IPS-20b (cell line): ENCODE measurements around the gene TRERF1.

Source experiments
- H3K27ac ChIP-seq: one replicate; pipeline ENCODE4 v1.5.1; 2013; ENCODE audit warnings: low read length
- H3K27me3 ChIP-seq: 2 replicates; pipeline ENCODE4 v1.6.1; 2013; ENCODE audit warnings: mild to moderate bottlenecking, low read length, inconsistent platforms; ENCODE audit not compliant: insufficient read depth
- H3K36me3 ChIP-seq: 2 replicates; pipeline ENCODE4 v1.6.1; 2013; ENCODE audit warnings: low read depth, mild to moderate bottlenecking, inconsistent platforms, low read length, moderate library complexity; ENCODE audit not compliant: insufficient read depth
- H3K4me1 ChIP-seq: 2 replicates; pipeline ENCODE4 v1.6.1; 2013; ENCODE audit warnings: mild to moderate bottlenecking, control low read depth, inconsistent platforms, low read length, moderate library complexity; ENCODE audit not compliant: insufficient read depth
- H3K4me3 ChIP-seq: 2 replicates; pipeline ENCODE4 v1.5.1; 2013; ENCODE audit warnings: mild to moderate bottlenecking, low read length, inconsistent platforms
- H3K9ac ChIP-seq: 2 replicates; pipeline ENCODE4 v1.6.1; 2013; ENCODE audit warnings: low read depth, mild to moderate bottlenecking, inconsistent platforms, low read length, moderate library complexity
- H3K9me3 ChIP-seq: 2 replicates; pipeline ENCODE4 v1.6.1; 2013; ENCODE audit warnings: mild to moderate bottlenecking, low read depth, low read length, inconsistent platforms; ENCODE audit not compliant: insufficient read depth

TRERF1 gene

GRCh38 chr6:42388046-42388445 is 63.7 kb downstream of the TRERF1 start:
- Histone ChIP-seq H3K27me3 (no peaks in the 10 kb centered on the region), H3K36me3 (no peaks in the 10 kb centered on the region), H3K9ac (no peak overlapping the region), H3K4me3 (no peak overlapping the region), H3K27ac (no peak overlapping the region), H3K4me1 (peaks cover 12% of the 10 kb centered on the region; the same call in 1 of the 2 replicates), H3K9me3 (no peaks in the 10 kb centered on the region)

- no peak overlapping the region for H3K4me3 ChIP-seq
- H3K27ac ChIP-seq: no peak overlapping the region
- no peak overlapping the region for H3K9ac ChIP-seq
- no peaks in the 10 kb centered on the region for H3K27me3 ChIP-seq
- H3K9me3 ChIP-seq: no peaks in the 10 kb centered on the region
- H3K36me3 ChIP-seq: no peaks in the 10 kb centered on the region
- H3K4me1 ChIP-seq: peaks cover 10% of the 10 kb centered on the region; the same call in 1 of the 2 replicates
These were observed 64.4 kb downstream of the TRERF1 start for GRCh38 chr6:42387336-42387735.

GRCh38 chr6:42385339-42385738 is 66.4 kb downstream of the TRERF1 start:
- H3K9me3 ChIP-seq: no peaks in the 10 kb centered on the region
- no peaks in the 10 kb centered on the region for H3K27me3 ChIP-seq
- H3K9ac ChIP-seq: no peak overlapping the region
- H3K4me3 ChIP-seq: no peak overlapping the region
- peaks cover 7% of the 10 kb centered on the region; the same call in 1 of the 2 replicates for H3K4me1 ChIP-seq
- no peak overlapping the region for H3K27ac ChIP-seq
- no peaks in the 10 kb centered on the region for H3K36me3 ChIP-seq

GRCh38 chr6:42383421-42384205 is 68.1 kb downstream of the TRERF1 start:
- Histone ChIP-seq H3K9me3 (no peaks in the 10 kb centered on the region), H3K36me3 (no peaks in the 10 kb centered on the region), H3K9ac (no peak overlapping the region), H3K4me1 (no peaks in the 10 kb centered on the region; the same call in 1 of the 2 replicates), H3K27ac (no peak overlapping the region), H3K4me3 (no peak overlapping the region), H3K27me3 (no peaks in the 10 kb centered on the region)

GRCh38 chr6:42381850-42382249 is 69.9 kb downstream of the TRERF1 start:
- Histone ChIP-seq H3K27ac (no peak overlapping the region), H3K27me3 (no peaks in the 10 kb centered on the region), H3K9ac (no peak overlapping the region), H3K9me3 (no peaks in the 10 kb centered on the region), H3K4me1 (no peaks in the 10 kb centered on the region; the same call in 1 of the 2 replicates), H3K36me3 (no peaks in the 10 kb centered on the region), H3K4me3 (no peak overlapping the region)

- Histone ChIP-seq H3K4me3 (no peak overlapping the region), H3K9me3 (no peaks in the 10 kb centered on the region), H3K27me3 (no peaks in the 10 kb centered on the region), H3K9ac (no peak overlapping the region), H3K27ac (no peak overlapping the region), H3K36me3 (no peaks in the 10 kb centered on the region), H3K4me1 (no peaks in the 10 kb centered on the region; the same call in 1 of the 2 replicates)
These were observed 71.3 kb downstream of the TRERF1 start for GRCh38 chr6:42380228-42380979.

- H3K27ac ChIP-seq: no peak overlapping the region
- no peak overlapping the region for H3K4me3 ChIP-seq
- H3K27me3 ChIP-seq: no peaks in the 10 kb centered on the region
- H3K9me3 ChIP-seq: no peaks in the 10 kb centered on the region
- H3K9ac ChIP-seq: no peak overlapping the region
- no peaks in the 10 kb centered on the region; the same call in 1 of the 2 replicates for H3K4me1 ChIP-seq
- H3K36me3 ChIP-seq: no peaks in the 10 kb centered on the region
These were observed 73.2 kb downstream of the TRERF1 start for GRCh38 chr6:42378536-42378935.

- Histone ChIP-seq H3K9ac (no peak overlapping the region), H3K27ac (no peak overlapping the region), H3K27me3 (no peaks in the 10 kb centered on the region), H3K36me3 (no peaks in the 10 kb centered on the region), H3K9me3 (no peaks in the 10 kb centered on the region), H3K4me3 (no peak overlapping the region), H3K4me1 (no peaks in the 10 kb centered on the region; the same call in 1 of the 2 replicates)
These were observed 73.6 kb downstream of the TRERF1 start for GRCh38 chr6:42378125-42378524.

- no peak overlapping the region for H3K9ac ChIP-seq
- no peaks in the 10 kb centered on the region for H3K4me1 ChIP-seq
- no peak overlapping the region for H3K27ac ChIP-seq
- H3K4me3 ChIP-seq: no peak overlapping the region
- no peaks in the 10 kb centered on the region for H3K36me3 ChIP-seq
- H3K9me3 ChIP-seq: no peaks in the 10 kb centered on the region
- H3K27me3 ChIP-seq: no peaks in the 10 kb centered on the region
These were observed 76.6 kb downstream of the TRERF1 start for GRCh38 chr6:42375007-42375635.

- Histone ChIP-seq H3K4me3 (no peak overlapping the region), H3K36me3 (no peaks in the 10 kb centered on the region), H3K27ac (no peak overlapping the region), H3K27me3 (no peaks in the 10 kb centered on the region), H3K9me3 (no peaks in the 10 kb centered on the region), H3K4me1 (no peaks in the 10 kb centered on the region), H3K9ac (no peak overlapping the region)
These were observed 77.6 kb downstream of the TRERF1 start for GRCh38 chr6:42374018-42374669.

GRCh38 chr6:42372699-42373098 is 79.0 kb downstream of the TRERF1 start:
- H3K4me1 ChIP-seq: no peaks in the 10 kb centered on the region
- H3K9me3 ChIP-seq: no peaks in the 10 kb centered on the region
- H3K27me3 ChIP-seq: no peaks in the 10 kb centered on the region
- no peak overlapping the region for H3K27ac ChIP-seq
- no peak overlapping the region for H3K4me3 ChIP-seq
- H3K9ac ChIP-seq: no peak overlapping the region
- H3K36me3 ChIP-seq: no peaks in the 10 kb centered on the region
